Upper lobe of left lung (tissue), 6 donors: Measurements from ENCODE around the gene PPP1CA. TPM values are rescaled to one million over a fixed set of nuclear protein-coding genes. Genes with fewer than 3 reads are reported as not detected.

Experiments used
- ATAC-seq, 2 donors: fragments of 200-7000 bp; cut with Tn5 transposase; one replicate each; pipeline ENCODE4 v1.9.1; 2022; ENCODE audit warnings: mild to moderate bottlenecking in 2 of 2, moderate library complexity in 2 of 2; ENCODE audit not compliant: low FRiP score in 2 of 2
- DNase-seq, 2 donors: peaks; one replicate each; pipeline ENCODE4 v3.0.0-alpha.2; 2019 to 2020
- H3K27ac ChIP-seq, 4 donors: fragments of 200-600 bp; sonication (generic); one replicate each; pipeline ENCODE4 v1.5.1; 2016 to 2019
- H3K27me3 ChIP-seq, 4 donors: fragments of 200-600 bp; sonication (generic); one replicate each; pipeline ENCODE4 v1.5.1; 2017 to 2019
- H3K36me3 ChIP-seq, 4 donors: fragments of 200-600 bp; sonication (generic); one replicate each; pipeline ENCODE4 v1.5.1; 2016 to 2019
- H3K4me1 ChIP-seq, 4 donors: fragments of 200-600 bp; sonication (generic); one replicate each; pipeline ENCODE4 v1.5.1; 2018 to 2019
- H3K4me3 ChIP-seq, 4 donors: fragments of 200-600 bp; sonication (generic); one replicate each; pipeline ENCODE4 v1.5.1; 2017 to 2019; ENCODE audit warnings: mild to moderate bottlenecking in 2 of 4, moderate library complexity in 1 of 4
- H3K9me3 ChIP-seq, 4 donors: fragments of 200-600 bp; sonication (generic); one replicate each; pipeline ENCODE4 v1.5.1; 2018 to 2019
- EP300 ChIP-seq, 4 donors: sonication (generic); formaldehyde crosslinking; IDR thresholded peaks; one replicate each; pipeline ENCODE4 v1.5.1; 2017; ENCODE audit warnings: antibody characterized with exemption in 4 of 4, control low read depth in 2 of 4
- POLR2A ChIP-seq, 4 donors: fragments of 450-650 bp; IDR thresholded peaks; one replicate each; pipeline ENCODE4 v1.5.1; 2016 to 2017; ENCODE audit warnings: antibody characterized with exemption in 4 of 4, mild to moderate bottlenecking in 2 of 4
- POLR2AphosphoS5 ChIP-seq, 2 donors: sonication (generic); formaldehyde crosslinking; IDR thresholded peaks; one replicate each; pipeline ENCODE4 v1.5.1; 2017; ENCODE audit warnings: antibody characterized with exemption in 2 of 2
- WGBS, 2 donors: methylation state at CpG; one replicate each; pipeline ENCODE4 v1.1.5; 2017 to 2018; 5-methylcytosine and 5-hydroxymethylcytosine counted together
- total RNA-seq, 6 donors: library from RNA; depleted of rRNA in 4 of 6; stranded (reverse); fragments of >200 nt in 4 of 6; gene quantifications; one replicate each; pipeline versions ENCODE4 v1.1.0 to v1.2.1, GENCODE V29; 2016 to 2021
- TF ChIP-seq, protein P1 (sequence below), 6 experiments: fragments of 450-650 bp in 4 of 6; fragments of 200-600 bp in 2 of 6; sonication (generic) in 2 of 6; IDR thresholded peaks; one replicate each; pipeline ENCODE4 v1.5.1; 2016 to 2019; ENCODE audit warnings: antibody characterized with exemption in 6 of 6
- donor health status: DM: no; HTN: no; CAD: no; lungs with moderate emphysema.
- donor health status: DM: no; HTN: yes; CAD: no; lungs with severe emphysema.

Gene PPP1CA
- total RNA-seq, 6 donors from 2014 or later, result 83.8 to 191 (median 135) TPM

DNA sequence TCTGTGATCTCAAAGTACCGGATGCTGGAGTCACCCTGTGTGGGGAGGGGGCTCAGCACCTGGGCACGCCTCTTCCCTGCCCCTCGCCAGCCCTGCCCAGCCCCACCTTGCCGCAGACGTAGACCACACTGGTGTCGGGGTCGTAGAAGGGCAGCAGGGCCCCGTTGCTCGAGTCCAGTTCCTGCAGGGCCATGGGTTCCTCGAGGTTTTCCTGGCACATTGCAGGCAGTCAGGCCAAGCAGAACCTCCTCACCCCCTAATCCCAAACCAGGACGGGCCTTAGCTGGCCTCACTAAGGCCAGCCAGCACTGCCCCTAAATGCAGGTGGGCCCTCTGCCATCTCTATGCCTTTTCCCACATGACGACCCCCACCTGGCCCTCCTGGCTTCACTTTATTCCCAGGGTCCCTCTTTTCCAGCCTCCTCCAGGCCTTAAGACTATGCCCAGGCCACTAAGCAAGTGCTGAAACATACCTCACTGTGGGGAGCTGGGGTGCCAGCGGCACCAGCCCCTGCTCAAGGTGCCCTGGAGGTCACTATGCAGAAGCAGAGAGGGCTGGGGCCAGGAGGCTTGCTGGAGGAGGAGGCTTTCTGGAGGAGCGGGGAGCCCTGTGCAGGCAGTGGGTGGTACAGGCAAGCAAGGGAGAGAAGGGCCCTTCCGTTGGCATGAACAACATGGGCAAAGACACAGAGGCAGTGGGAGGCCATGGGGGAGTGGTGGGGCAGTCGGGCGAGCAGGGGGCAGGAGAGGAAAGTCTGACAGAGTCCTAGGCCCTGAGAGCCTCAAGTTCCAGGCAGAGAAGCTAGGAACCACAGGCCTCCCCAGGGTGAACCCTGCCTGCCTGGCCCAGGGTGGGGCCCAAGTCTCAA lies 38.8 kb upstream of the PPP1CA start:
- TF ChIP-seq, protein P1, sequence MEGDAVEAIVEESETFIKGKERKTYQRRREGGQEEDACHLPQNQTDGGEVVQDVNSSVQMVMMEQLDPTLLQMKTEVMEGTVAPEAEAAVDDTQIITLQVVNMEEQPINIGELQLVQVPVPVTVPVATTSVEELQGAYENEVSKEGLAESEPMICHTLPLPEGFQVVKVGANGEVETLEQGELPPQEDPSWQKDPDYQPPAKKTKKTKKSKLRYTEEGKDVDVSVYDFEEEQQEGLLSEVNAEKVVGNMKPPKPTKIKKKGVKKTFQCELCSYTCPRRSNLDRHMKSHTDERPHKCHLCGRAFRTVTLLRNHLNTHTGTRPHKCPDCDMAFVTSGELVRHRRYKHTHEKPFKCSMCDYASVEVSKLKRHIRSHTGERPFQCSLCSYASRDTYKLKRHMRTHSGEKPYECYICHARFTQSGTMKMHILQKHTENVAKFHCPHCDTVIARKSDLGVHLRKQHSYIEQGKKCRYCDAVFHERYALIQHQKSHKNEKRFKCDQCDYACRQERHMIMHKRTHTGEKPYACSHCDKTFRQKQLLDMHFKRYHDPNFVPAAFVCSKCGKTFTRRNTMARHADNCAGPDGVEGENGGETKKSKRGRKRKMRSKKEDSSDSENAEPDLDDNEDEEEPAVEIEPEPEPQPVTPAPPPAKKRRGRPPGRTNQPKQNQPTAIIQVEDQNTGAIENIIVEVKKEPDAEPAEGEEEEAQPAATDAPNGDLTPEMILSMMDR (IDR thresholded peaks at IDR 0.05), result no peak
- no peak for TF ChIP-seq POLR2AphosphoS5 (IDR thresholded peaks at IDR 0.05)
- TF ChIP-seq EP300 (IDR thresholded peaks at IDR 0.05), result no peak
- no peak for TF ChIP-seq POLR2A (IDR thresholded peaks at IDR 0.05)
- Histone ChIP-seq H3K27ac (peak overlapping the region in 2 of 4 donors; percentile 52 to 74), H3K36me3 (peaks cover 0 to 57% (median 46%) of the 10 kb centered on the region in 4 donors), H3K27me3 (no peaks in the 10 kb centered on the region), H3K4me3 (no peak overlapping the region), H3K4me1 (peaks cover 20 to 61% (median 29%) of the 10 kb centered on the region in 4 donors), H3K9me3 (no peaks in the 10 kb centered on the region)
- 77 to 81% methylated on average over 9 to 17 of the region's 17 CpGs for WGBS, 2 donors
- ATAC-seq, result no peak
- no peak for DNase-seq

DNA sequence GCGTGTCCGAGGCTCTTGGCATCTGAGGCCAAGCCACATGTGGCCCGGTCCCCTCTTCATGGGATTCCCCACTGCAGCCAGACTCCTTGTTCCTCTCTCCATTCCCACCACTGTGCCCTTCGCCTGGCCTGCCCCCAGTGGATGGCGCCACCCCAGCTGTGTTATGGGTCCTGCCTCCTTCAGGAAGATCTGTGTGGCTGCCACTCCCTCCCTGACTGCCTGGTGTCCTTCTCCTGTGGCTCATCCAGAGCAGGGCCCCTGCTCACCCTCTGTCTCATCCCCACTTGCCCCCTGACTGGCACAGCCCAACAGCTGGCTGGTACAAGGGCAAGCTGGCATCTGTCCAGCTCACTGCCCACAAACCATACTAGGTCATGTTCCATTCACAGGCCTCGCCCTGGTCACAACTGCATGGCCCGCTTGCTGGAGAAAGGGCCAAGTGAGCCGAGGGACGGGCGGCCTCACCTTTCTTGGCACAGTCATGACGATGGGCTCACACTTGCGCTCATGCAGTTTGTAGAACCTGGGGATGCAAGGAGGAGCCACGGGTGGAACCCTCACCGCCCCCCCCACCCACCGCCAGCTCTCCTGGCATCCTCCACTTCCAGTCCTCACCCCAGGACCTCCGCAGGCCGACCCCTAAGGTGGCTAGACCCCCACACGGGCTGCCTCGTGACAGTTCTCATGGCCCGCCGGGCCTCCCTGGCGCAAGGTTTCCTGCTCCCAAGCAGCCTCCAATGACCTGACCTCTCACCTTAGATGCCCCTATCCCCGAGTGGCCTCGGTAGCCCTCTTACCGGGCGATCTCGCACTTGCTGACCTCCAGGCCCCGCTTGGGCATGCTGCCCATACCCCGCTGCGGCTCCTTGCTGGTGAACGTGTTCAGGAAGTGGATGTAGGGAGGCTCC lies 37.9 kb upstream of the PPP1CA start:
- DNase-seq, result peak in 1 of 2 donors; percentile 82

DNA sequence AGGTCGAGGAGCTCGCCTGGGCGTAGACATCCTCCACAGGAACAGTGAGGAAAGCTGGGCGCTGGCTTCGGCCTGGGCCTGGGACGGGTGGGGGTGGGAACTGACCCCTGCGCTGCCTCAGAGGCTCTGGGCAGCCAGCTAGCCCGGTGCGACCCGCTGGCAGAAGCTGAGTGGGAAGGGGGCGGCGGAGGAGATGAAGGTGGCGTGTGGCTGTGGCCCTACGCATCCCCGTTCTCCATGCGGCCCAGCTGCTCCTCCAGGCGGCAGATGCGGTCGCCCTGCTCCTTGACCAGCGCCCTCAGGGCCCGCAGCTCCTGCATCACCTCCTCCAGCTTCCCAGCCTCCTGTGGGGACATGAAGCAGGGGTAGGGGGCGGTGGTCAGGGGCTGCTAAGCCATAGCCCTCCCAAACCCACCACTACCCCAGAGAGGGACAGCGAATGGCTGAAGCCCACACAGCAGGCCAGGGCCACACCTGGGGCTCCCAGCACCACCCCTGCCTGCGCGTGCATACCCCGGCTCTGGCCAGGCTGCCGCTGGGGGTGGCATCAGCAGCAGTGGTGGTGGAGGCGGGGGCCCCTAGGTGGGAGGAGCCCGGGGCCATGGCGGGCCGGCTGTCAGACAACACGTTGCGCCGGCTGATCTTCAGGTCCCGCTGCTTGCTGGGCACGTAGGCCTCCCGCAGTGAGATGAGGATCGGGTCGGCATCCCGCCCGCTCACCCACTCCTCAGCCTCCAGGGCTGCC lies 36.7 kb upstream of the PPP1CA start:
- no peak for ATAC-seq
- H3K27me3 ChIP-seq, result no peaks in the 10 kb centered on the region
- peaks cover 4 to 79% (median 67%) of the 10 kb centered on the region in 4 donors for H3K36me3 ChIP-seq
- peak overlapping the region in 3 of 4 donors; percentile 33 to 42 (median 40) for H3K4me3 ChIP-seq
- DNase-seq, result peak in 1 of 2 donors; percentile 90
- H3K9me3 ChIP-seq, result no peaks in the 10 kb centered on the region
- TF ChIP-seq POLR2A (IDR thresholded peaks at IDR 0.05), result peak in 1 of 4 donors; percentile 45
- TF ChIP-seq, protein P1 (IDR thresholded peaks at IDR 0.05), result no peak
- peaks cover 13 to 54% (median 25%) of the 10 kb centered on the region in 4 donors for H3K4me1 ChIP-seq
- peak overlapping the region in 3 of 4 donors; percentile 32 to 74 (median 52) for H3K27ac ChIP-seq
- WGBS, 2 donors, result 88 to 91% methylated on average over 25 to 29 of the region's 41 CpGs

More for the DNA sequence above, 37.9 kb upstream of the PPP1CA start:
- no peak for ATAC-seq
- Histone ChIP-seq H3K27me3 (no peaks in the 10 kb centered on the region), H3K36me3 (peaks cover 0 to 66% (median 55%) of the 10 kb centered on the region in 4 donors), H3K27ac (peak overlapping the region in 3 of 4 donors; percentile 32 to 74 (median 52)), H3K4me3 (no peak overlapping the region), H3K4me1 (peaks cover 19 to 61% (median 25%) of the 10 kb centered on the region in 4 donors), H3K9me3 (no peaks in the 10 kb centered on the region)
- 64 to 77% methylated on average over 10 to 31 of the region's 31 CpGs for WGBS, 2 donors
- TF ChIP-seq EP300 (IDR thresholded peaks at IDR 0.05), result no peak
- TF ChIP-seq, protein P1 (IDR thresholded peaks at IDR 0.05), result peak in 2 of 6 experiments; percentile 14 to 15

DNA sequence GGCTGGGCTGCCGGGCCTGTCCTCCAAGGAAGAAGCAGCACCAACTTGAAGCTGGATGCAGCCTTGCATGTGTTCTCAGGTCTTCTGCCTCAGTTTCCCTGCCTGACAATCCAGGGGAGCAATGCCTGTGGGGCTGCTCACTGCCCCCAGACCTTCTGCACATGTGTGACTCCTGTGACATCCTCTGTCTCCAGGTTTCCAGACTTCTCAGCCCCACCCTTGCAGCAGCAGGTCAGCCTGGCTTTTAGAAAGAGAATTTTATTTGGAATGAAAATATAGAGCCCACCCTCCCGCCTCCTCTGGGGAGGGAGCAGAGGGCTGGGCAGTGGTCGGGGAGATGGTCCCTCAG lies 36.1 kb upstream of the PPP1CA start:
- peaks cover 4 to 84% (median 72%) of the 10 kb centered on the region in 4 donors for H3K36me3 ChIP-seq
- no peak for DNase-seq
- 79% methylated on average over 3 of the region's 3 CpGs; no CpG with 5 or more reads in 1 of the 2 donors for WGBS, 2 donors

More for the DNA sequence above, 36.1 kb upstream of the PPP1CA start:
- no peak for TF ChIP-seq EP300 (IDR thresholded peaks at IDR 0.05)
- no peaks in the 10 kb centered on the region for H3K27me3 ChIP-seq
- H3K4me3 ChIP-seq, result peak overlapping the region in 3 of 4 donors; percentile 33 to 42 (median 40)
- peaks cover 13 to 53% (median 24%) of the 10 kb centered on the region in 4 donors for H3K4me1 ChIP-seq
- no peaks in the 10 kb centered on the region for H3K9me3 ChIP-seq
- ATAC-seq, result no peak
- peak overlapping the region in 3 of 4 donors; percentile 48 to 74 (median 52) for H3K27ac ChIP-seq
